ENCODE measurements around the gene TSHZ2. TPM values are rescaled to one million over a fixed set of nuclear protein-coding genes. Genes with fewer than 3 reads are reported as not detected.

The TSHZ2 gene
- polyA plus RNA-seq, 1 donor from 2014 or later, result 4.6 TPM

- no peaks in the 10 kb centered on the region for H3K27me3 ChIP-seq (ENCODE audit: insufficient read depth, low read depth, low read length)
- no peaks in the 10 kb centered on the region for H3F3A ChIP-seq (ENCODE audit: insufficient read depth, low read length, poor library complexity, severe bottlenecking)
- H3K4me2 ChIP-seq (ENCODE audit: low read length), result no peak overlapping the region
- no peaks in the 10 kb centered on the region for H3K9me3 ChIP-seq (ENCODE audit: low read length)
- H3K79me2 ChIP-seq (replicated peaks; ENCODE audit: insufficient read depth, low read length), result no peaks in the 10 kb centered on the region
- H4K20me1 ChIP-seq (ENCODE audit: insufficient read depth), result no peaks in the 10 kb centered on the region
- H3K9me2 ChIP-seq (ENCODE audit: insufficient read depth, low read length), result no peaks in the 10 kb centered on the region
- H3K4me3 ChIP-seq (ENCODE audit: low read length), result no peak overlapping the region
- H3K9ac ChIP-seq (ENCODE audit: low read length), result no peak overlapping the region
- no peak overlapping the region for H3K27ac ChIP-seq (ENCODE audit: low read length)
- no peak for TF ChIP-seq EP300 (conservative IDR thresholded peaks at IDR 0.05; ENCODE audit: poor library complexity, severe bottlenecking)
- TF ChIP-seq MXI1 (conservative IDR thresholded peaks at IDR 0.05; ENCODE audit: poor library complexity, severe bottlenecking), result no peak
- no peak for TF ChIP-seq CTCF (IDR thresholded peaks at IDR 0.05; ENCODE audit: poor library complexity, severe bottlenecking)
- no peak for TF ChIP-seq EZH2 (IDR thresholded peaks at IDR 0.05; ENCODE audit: borderline replicate concordance, insufficient read depth, low read length, poor library complexity, severe bottlenecking)
- no peak for TF ChIP-seq TAF1 (IDR thresholded peaks at IDR 0.05; ENCODE audit: low read depth)
- no peaks in the 10 kb centered on the region for H3K36me3 ChIP-seq (ENCODE audit: insufficient read depth, low read length)
- H2AFZ ChIP-seq (ENCODE audit: low read depth, low read length), result no peak overlapping the region
Observed at GRCh38 chr20:53287357-53288042, 315.3 kb downstream of the TSHZ2 start.

- Histone ChIP-seq H3K36me3 (ENCODE audit: insufficient read depth, low read length) (no peaks in the 10 kb centered on the region), H3K4me2 (ENCODE audit: low read length) (no peak overlapping the region), H3K4me3 (ENCODE audit: low read length) (no peak overlapping the region), H3K27ac (ENCODE audit: low read length) (no peak overlapping the region), H3K27me3 (ENCODE audit: insufficient read depth, low read depth, low read length) (no peaks in the 10 kb centered on the region), H4K20me1 (ENCODE audit: insufficient read depth) (no peaks in the 10 kb centered on the region), H2AFZ (ENCODE audit: low read depth, low read length) (no peak overlapping the region), H3K9me3 (ENCODE audit: low read length) (no peaks in the 10 kb centered on the region), H3F3A (ENCODE audit: insufficient read depth, low read length, poor library complexity, severe bottlenecking) (no peaks in the 10 kb centered on the region), H3K9ac (ENCODE audit: low read length) (no peak overlapping the region), H3K79me2 (replicated peaks; ENCODE audit: insufficient read depth, low read length) (no peaks in the 10 kb centered on the region), H3K9me2 (ENCODE audit: insufficient read depth, low read length) (no peaks in the 10 kb centered on the region)
- TF ChIP-seq SMC3 (conservative IDR thresholded peaks at IDR 0.05; ENCODE audit: poor library complexity) (no peak), CTCF (IDR thresholded peaks at IDR 0.05; ENCODE audit: poor library complexity, severe bottlenecking) (no peak), EZH2 (IDR thresholded peaks at IDR 0.05; ENCODE audit: borderline replicate concordance, insufficient read depth, low read length, poor library complexity, severe bottlenecking) (no peak), RAD21 (conservative IDR thresholded peaks at IDR 0.05) (no peak), POLR2AphosphoS5 (IDR thresholded peaks at IDR 0.05) (no peak)
Observed at GRCh38 chr20:53291548-53291947, 319.4 kb downstream of the TSHZ2 start.

GRCh38 chr20:53292347-53292746 lies 320.2 kb downstream of the TSHZ2 start:
- Histone ChIP-seq H3K4me3 (ENCODE audit: low read length) (no peak overlapping the region), H3K9me2 (ENCODE audit: insufficient read depth, low read length) (no peaks in the 10 kb centered on the region), H3K27ac (ENCODE audit: low read length) (no peak overlapping the region), H3K4me2 (ENCODE audit: low read length) (no peak overlapping the region), H3K9ac (ENCODE audit: low read length) (no peak overlapping the region), H3K36me3 (ENCODE audit: insufficient read depth, low read length) (no peaks in the 10 kb centered on the region), H3K27me3 (ENCODE audit: insufficient read depth, low read depth, low read length) (no peaks in the 10 kb centered on the region), H3F3A (ENCODE audit: insufficient read depth, low read length, poor library complexity, severe bottlenecking) (no peaks in the 10 kb centered on the region), H3K9me3 (ENCODE audit: low read length) (no peaks in the 10 kb centered on the region), H2AFZ (ENCODE audit: low read depth, low read length) (no peak overlapping the region), H3K79me2 (replicated peaks; ENCODE audit: insufficient read depth, low read length) (no peaks in the 10 kb centered on the region), H4K20me1 (ENCODE audit: insufficient read depth) (no peaks in the 10 kb centered on the region)
- TF ChIP-seq REST (IDR thresholded peaks at IDR 0.05; ENCODE audit: borderline replicate concordance), result no peak
- no peak for TF ChIP-seq EZH2 (IDR thresholded peaks at IDR 0.05; ENCODE audit: borderline replicate concordance, insufficient read depth, low read length, poor library complexity, severe bottlenecking)
- no peak for TF ChIP-seq RAD21 (conservative IDR thresholded peaks at IDR 0.05)
- TF ChIP-seq TAF1 (IDR thresholded peaks at IDR 0.05; ENCODE audit: low read depth), result no peak
- TF ChIP-seq CTCF (IDR thresholded peaks at IDR 0.05; ENCODE audit: poor library complexity, severe bottlenecking), result no peak
- TF ChIP-seq MXI1 (conservative IDR thresholded peaks at IDR 0.05; ENCODE audit: poor library complexity, severe bottlenecking), result no peak
- TF ChIP-seq SMC3 (conservative IDR thresholded peaks at IDR 0.05; ENCODE audit: poor library complexity), result no peak
- TF ChIP-seq POLR2AphosphoS5 (IDR thresholded peaks at IDR 0.05), result no peak
- no peak for TF ChIP-seq EP300 (conservative IDR thresholded peaks at IDR 0.05; ENCODE audit: poor library complexity, severe bottlenecking)
